HepG2 (cell line): Measurements from ENCODE around the gene ZNF680. TPM values are rescaled to one million over a fixed set of nuclear protein-coding genes. Genes with fewer than 3 reads are reported as not detected.

Source experiments
- ATAC-seq: fragments of 200-7000 bp; cut with Tn5 transposase; 3 replicates; pipeline ENCODE4 v1.9.1; 2020; ENCODE audit warnings: mild to moderate bottlenecking, moderate library complexity
- BruUV-seq: library from RNA; stranded (reverse); fragments of 400-500 nt; replicated peaks from 2 replicates; lab custom pipeline; 2021; lab: Mats Ljungman, UMichigan
- CTCF ChIA-PET: fragments of 300-600 bp; formaldehyde crosslinking; extraction: SDS; loops from one replicate; lab custom pipeline; 2021; ENCODE audit warnings: low total read pairs, inconsistent platforms, low intra/inter-chr PET ratio; lab: Yijun Ruan, JAX
- POLR2A ChIA-PET: fragments of 350-600 bp; sonication (Branson Sonifier 250); formaldehyde crosslinking; loops from one replicate; lab custom pipeline; 2020; ENCODE audit warnings: antibody characterized with exemption, inconsistent platforms; lab: Yijun Ruan, JAX
- DNase-seq: peaks from one replicate; pipeline ENCODE4 v3.0.0-alpha.2; 2015; ENCODE audit warnings: low spot score
- FAIRE-seq: peaks from 3 replicates; lab custom pipeline; 2011; peaks lifted over from hg19 to GRCh38; lab: Jason Lieb, UNC
- H2AFZ ChIP-seq: one replicate; pipeline ENCODE4 v1.6.1; 2011; ENCODE audit warnings: low read length, inconsistent platforms
- H3K27ac ChIP-seq: fragments of 300-600 bp; 3 replicates; pipeline ENCODE4 v1.8.0; 2011; ENCODE audit warnings: mixed run types, mild to moderate bottlenecking, mixed read lengths, low read length, inconsistent platforms; ENCODE audit not compliant: insufficient read depth; ENCODE audit errors: extremely low read length
- H3K27me3 ChIP-seq, 2 experiments: fragments of 200-600 bp in 1 of 2; 2 replicates in 1 of 2; 3 replicates in 1 of 2; pipeline versions ENCODE4 v1.6.0 to v1.8.0; 2011; ENCODE audit warnings: low read length in 2 of 2, mild to moderate bottlenecking in 2 of 2, moderate library complexity in 2 of 2, inconsistent platforms in 1 of 2; ENCODE audit not compliant: insufficient read depth in 2 of 2, control insufficient read depth in 1 of 2
- H3K36me3 ChIP-seq, 2 experiments: fragments of 200-600 bp in 1 of 2; replicated peaks in 1 of 2; 2 replicates in 1 of 2; 3 replicates in 1 of 2; pipeline versions ENCODE4 v1.5.1 to v1.8.0; 2011; ENCODE audit warnings: low read length in 2 of 2, inconsistent platforms in 1 of 2; ENCODE audit not compliant: insufficient read depth in 2 of 2, control insufficient read depth in 1 of 2
- H3K4me1 ChIP-seq: 2 replicates; pipeline ENCODE4 v1.5.1; 2012; ENCODE audit warnings: low read length, inconsistent platforms; ENCODE audit not compliant: insufficient read depth
- H3K4me2 ChIP-seq: 2 replicates; pipeline ENCODE4 v1.6.0; 2011; ENCODE audit warnings: low read depth, low read length, inconsistent platforms
- H3K4me3 ChIP-seq, 3 experiments: fragments of 200-600 bp in 1 of 3; sonication (generic), shearing (Covaris generic) in 1 of 3; replicated peaks in 1 of 3; 2 replicates each; pipeline ENCODE4 v1.5.1; 2011 to 2016; ENCODE audit warnings: low read length in 3 of 3, inconsistent platforms in 2 of 3, low read depth in 2 of 3, mild to moderate bottlenecking in 2 of 3, control low read depth in 1 of 3, mixed read lengths in 1 of 3; ENCODE audit not compliant: insufficient read depth in 1 of 3
- H3K79me2 ChIP-seq: one replicate; pipeline ENCODE4 v1.6.1; 2011; ENCODE audit warnings: low read length, inconsistent platforms; ENCODE audit not compliant: insufficient read depth
- H3K9ac ChIP-seq: 2 replicates; pipeline ENCODE4 v1.6.0; 2011; ENCODE audit warnings: mild to moderate bottlenecking, low read depth, low read length, inconsistent platforms; ENCODE audit not compliant: insufficient read depth
- H3K9me3 ChIP-seq: 2 replicates; pipeline ENCODE4 v1.5.1; 2012; ENCODE audit warnings: mild to moderate bottlenecking, low read length
- H4K20me1 ChIP-seq: 2 replicates; pipeline ENCODE4 v1.6.0; 2011; ENCODE audit warnings: inconsistent platforms, mild to moderate bottlenecking, low read length, moderate library complexity; ENCODE audit not compliant: insufficient read depth
- CC2D1A ChIP-seq: sonication (generic); formaldehyde crosslinking; IDR thresholded peaks from 2 replicates; pipeline ENCODE4 v1.8.1; 2023; ENCODE audit warnings: mild to moderate bottlenecking, missing genetic modification reagents
- DMAP1 ChIP-seq: IDR thresholded peaks from 2 replicates; pipeline ENCODE4 v1.6.1; 2016
- EEA1 ChIP-seq: sonication (generic); formaldehyde crosslinking; IDR thresholded peaks from 2 replicates; pipeline ENCODE4 v1.5.1; 2020; ENCODE audit warnings: mild to moderate bottlenecking, missing genetic modification reagents, borderline replicate concordance
- HNRNPL ChIP-seq: fragments of 200-400 bp; formaldehyde crosslinking; IDR thresholded peaks from 2 replicates; pipeline ENCODE4 v1.6.1; 2017; ENCODE audit warnings: mild to moderate bottlenecking, low read depth, low read length
- HNRNPUL1 ChIP-seq: fragments of 200-400 bp; formaldehyde crosslinking; IDR thresholded peaks from 2 replicates; pipeline ENCODE4 v1.6.1; 2017; ENCODE audit warnings: low read depth, mild to moderate bottlenecking, low read length, moderate library complexity
- ISL2 ChIP-seq: sonication (generic); formaldehyde crosslinking; IDR thresholded peaks from 2 replicates; pipeline ENCODE4 v1.5.0; 2020; ENCODE audit warnings: missing genetic modification reagents
- PPARG ChIP-seq: conservative IDR thresholded peaks from 2 replicates; pipeline ENCODE4 v1.6.1; 2016; ENCODE audit warnings: missing biosample characterization, missing genetic modification reagents
- ZNF616 ChIP-seq: sonication (generic); formaldehyde crosslinking; IDR thresholded peaks from 2 replicates; pipeline ENCODE4 v1.5.0; 2020; ENCODE audit warnings: low read depth, mild to moderate bottlenecking, missing genetic modification reagents
- WGBS: methylation state at CpG from one replicate; pipeline ENCODE4 v1.1.6; 2017; ENCODE audit warnings: low lambda C conversion rate; 5-methylcytosine and 5-hydroxymethylcytosine counted together
- in situ Hi-C: cut with HindIII; loops from 2 replicates; pipeline ENCODE4 v1.10.0; 2017; ENCODE audit warnings: low pct_unique_long_range_greater_than_20kb; ENCODE audit not compliant: extremely low pct_ligation_motif_present
- intact Hi-C: fragments of 100-400 bp; cut with micrococcal nuclease; formaldehyde crosslinking; loops from one replicate; pipeline ENCODE4 v1.10.0; 2022; ENCODE audit not compliant: unreplicated experiment
- polyA plus RNA-seq, 8 experiments: library from polyadenylated mRNA; depleted of rRNA in 3 of 8; stranded (reverse) in 7 of 8; unstranded in 1 of 8; fragments of >200 nt; fragmentation: Illumina TruSeq in 4 of 8; extraction: Trizol in 4 of 8; gene quantifications; 2 replicates each; pipeline versions ENCODE4 v1.2.1 to v1.2.3, GENCODE V29; 2011 to 2016; ENCODE audit warnings: low read depth in 4 of 8, missing spikeins in 1 of 8, mixed read lengths in 1 of 8; ENCODE audit not compliant: insufficient read depth in 1 of 8
- total RNA-seq, 5 experiments: library from RNA; depleted of rRNA; stranded (reverse); fragments of >200 nt; fragmentation: Illumina TruSeq; extraction: Trizol; gene quantifications; 2 replicates each; pipeline ENCODE4 v1.2.3, GENCODE V29; 2016; ENCODE audit warnings: low read depth in 1 of 5
- TF ChIP-seq, protein P1 (sequence below): sonication (generic); formaldehyde crosslinking; IDR thresholded peaks from 2 replicates; pipeline ENCODE4 v1.4.0; 2020; ENCODE audit warnings: missing genetic modification reagents
- TF ChIP-seq, protein P2 (sequence below): sonication (generic); formaldehyde crosslinking; IDR thresholded peaks from 2 replicates; pipeline ENCODE4 v1.4.0; 2020; ENCODE audit warnings: mild to moderate bottlenecking, missing genetic modification reagents

ZNF680 gene
- total and polyA plus RNA-seq, 2 of the 13 experiments (the other 11 are each of a cell fraction or from before 2014, with no cell fraction given), result 2.1 to 12.4 TPM

GRCh38 chr7:64521409-64521984 lies 41.4 kb downstream of the ZNF680 start:
- intact Hi-C loops (no loop called here), in situ Hi-C loops (no loop called here)
- no peaks in the 10 kb centered on the region for H3K27me3 ChIP-seq
- POLR2A ChIA-PET, result no interaction called here
- no peak for TF ChIP-seq PPARG (CRISPR knock-in tag)
- TF ChIP-seq, protein P1, sequence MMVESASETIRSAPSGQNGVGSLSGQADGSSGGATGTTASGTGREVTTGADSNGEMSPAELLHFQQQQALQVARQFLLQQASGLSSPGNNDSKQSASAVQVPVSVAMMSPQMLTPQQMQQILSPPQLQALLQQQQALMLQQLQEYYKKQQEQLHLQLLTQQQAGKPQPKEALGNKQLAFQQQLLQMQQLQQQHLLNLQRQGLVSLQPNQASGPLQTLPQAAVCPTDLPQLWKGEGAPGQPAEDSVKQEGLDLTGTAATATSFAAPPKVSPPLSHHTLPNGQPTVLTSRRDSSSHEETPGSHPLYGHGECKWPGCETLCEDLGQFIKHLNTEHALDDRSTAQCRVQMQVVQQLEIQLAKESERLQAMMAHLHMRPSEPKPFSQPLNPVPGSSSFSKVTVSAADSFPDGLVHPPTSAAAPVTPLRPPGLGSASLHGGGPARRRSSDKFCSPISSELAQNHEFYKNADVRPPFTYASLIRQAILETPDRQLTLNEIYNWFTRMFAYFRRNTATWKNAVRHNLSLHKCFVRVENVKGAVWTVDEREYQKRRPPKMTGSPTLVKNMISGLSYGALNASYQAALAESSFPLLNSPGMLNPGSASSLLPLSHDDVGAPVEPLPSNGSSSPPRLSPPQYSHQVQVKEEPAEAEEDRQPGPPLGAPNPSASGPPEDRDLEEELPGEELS (CRISPR knock-in tag), result no peak
- H3K36me3 ChIP-seq, result peaks cover 2 to 20% of the 10 kb centered on the region in 2 experiments; a peak in 4 of 5 replicates
- FAIRE-seq (no peak), DNase-seq (no peak), ATAC-seq (no peak)
- CTCF ChIA-PET, result no interaction called here
- H3K4me1 ChIP-seq, result no peaks in the 10 kb centered on the region
- TSS peak; percentile 33 for BruUV-seq
- WGBS, result 96% methylated on average over 2 of the region's 2 CpGs
- H3K9me3 ChIP-seq, result peaks cover 86% of the 10 kb centered on the region
- no peaks in the 10 kb centered on the region for H4K20me1 ChIP-seq
- no peak overlapping the region for H3K27ac ChIP-seq
- no peak overlapping the region for H2AFZ ChIP-seq
- no peak overlapping the region for H3K4me3 ChIP-seq
- no peaks in the 10 kb centered on the region for H3K79me2 ChIP-seq
- no peak overlapping the region for H3K9ac ChIP-seq
- H3K4me2 ChIP-seq, result no peak overlapping the region

DNA sequence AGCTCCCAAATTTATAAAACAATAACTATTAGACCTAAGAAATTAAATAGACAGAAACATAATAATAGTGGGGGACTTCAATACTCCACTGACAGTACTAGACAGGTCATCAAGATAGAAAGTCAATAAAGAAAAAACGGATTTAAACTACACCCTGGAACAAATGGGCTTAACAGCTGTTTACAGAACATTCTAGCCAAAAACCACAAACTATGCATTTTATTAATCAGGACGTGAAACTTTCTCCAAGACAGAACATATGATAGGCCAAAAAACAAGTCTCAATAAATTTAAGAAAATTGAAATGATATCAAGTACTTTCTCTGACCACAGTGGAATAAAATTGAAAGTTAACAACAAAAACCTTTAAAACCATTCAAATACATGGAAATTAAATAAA lies 46.4 kb downstream of the ZNF680 start:
- TF ChIP-seq HNRNPUL1 (no peak), ISL2 (CRISPR knock-in tag) (no peak), EEA1 (no peak), DMAP1 (no peak), HNRNPL (no peak), CC2D1A (no peak), ZNF616 (CRISPR knock-in tag) (no peak)
- TF ChIP-seq, protein P2, sequence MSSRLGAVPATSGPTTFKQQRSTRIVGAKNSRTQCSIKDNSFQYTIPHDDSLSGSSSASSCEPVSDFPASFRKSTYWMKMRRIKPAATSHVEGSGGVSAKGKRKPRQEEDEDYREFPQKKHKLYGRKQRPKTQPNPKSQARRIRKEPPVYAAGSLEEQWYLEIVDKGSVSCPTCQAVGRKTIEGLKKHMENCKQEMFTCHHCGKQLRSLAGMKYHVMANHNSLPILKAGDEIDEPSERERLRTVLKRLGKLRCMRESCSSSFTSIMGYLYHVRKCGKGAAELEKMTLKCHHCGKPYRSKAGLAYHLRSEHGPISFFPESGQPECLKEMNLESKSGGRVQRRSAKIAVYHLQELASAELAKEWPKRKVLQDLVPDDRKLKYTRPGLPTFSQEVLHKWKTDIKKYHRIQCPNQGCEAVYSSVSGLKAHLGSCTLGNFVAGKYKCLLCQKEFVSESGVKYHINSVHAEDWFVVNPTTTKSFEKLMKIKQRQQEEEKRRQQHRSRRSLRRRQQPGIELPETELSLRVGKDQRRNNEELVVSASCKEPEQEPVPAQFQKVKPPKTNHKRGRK (CRISPR knock-in tag), result no peak
- H2AFZ ChIP-seq, result no peak overlapping the region
- DNase-seq (no peak), ATAC-seq (no peak), FAIRE-seq (no peak)
- no TSS peak for BruUV-seq
- no peak overlapping the region; a peak in 1 of 6 replicates for H3K4me3 ChIP-seq
- no peaks in the 10 kb centered on the region for H4K20me1 ChIP-seq
- H3K9ac ChIP-seq, result no peak overlapping the region
- in situ Hi-C loops (no loop called here), intact Hi-C loops (no loop called here)
- WGBS, result 97% methylated on average over 2 of the region's 2 CpGs
- no peaks in the 10 kb centered on the region for H3K4me1 ChIP-seq
- no peaks in the 10 kb centered on the region for H3K27me3 ChIP-seq
- H3K4me2 ChIP-seq, result no peak overlapping the region
- peaks cover 56% of the 10 kb centered on the region for H3K9me3 ChIP-seq
- H3K36me3 ChIP-seq, result peaks cover 2% of the 10 kb centered on the region in 2 experiments; a peak in 3 of 5 replicates
- H3K27ac ChIP-seq, result no peak overlapping the region
- POLR2A ChIA-PET, result no interaction called here
- no peaks in the 10 kb centered on the region for H3K79me2 ChIP-seq
- CTCF ChIA-PET, result no interaction called here
